ENCODE results near the gene FAAP100.

FAAP100 gene

GRCh38 chr17:81581758-81582157 lies 29.6 kb upstream of the FAAP100 start:
- Histone ChIP-seq H3K27me3 (ENCODE audit: insufficient read depth, insufficient read length) (no peaks in the 10 kb centered on the region), H3K9me3 (ENCODE audit: insufficient read depth, low read length) (no peaks in the 10 kb centered on the region), H3K4me3 (ENCODE audit: insufficient read length, low read depth) (no peak overlapping the region), H3K4me1 (ENCODE audit: insufficient read depth, insufficient read length) (peaks cover 15% of the 10 kb centered on the region), H3K36me3 (ENCODE audit: insufficient read depth, insufficient read length, low read length) (peaks cover 94% of the 10 kb centered on the region), H3K9ac (ENCODE audit: insufficient read length, low read depth) (no peak overlapping the region)
- no peak for DNase-seq (ENCODE audit: low read depth, low spot score)
- TF ChIP-seq YY1 (IDR thresholded peaks at IDR 0.05; ENCODE audit: insufficient read depth, insufficient read length) (no peak), SUZ12 (IDR thresholded peaks at IDR 0.05; ENCODE audit: extremely low read depth, insufficient read depth, insufficient read length) (no peak), ZNF274 (IDR thresholded peaks at IDR 0.05; ENCODE audit: low read depth, low read length) (no peak)

- no peak for DNase-seq (ENCODE audit: low read depth, low spot score)
- H3K36me3 ChIP-seq (ENCODE audit: insufficient read depth, insufficient read length, low read length): peaks cover 94% of the 10 kb centered on the region
- H3K4me3 ChIP-seq (ENCODE audit: insufficient read length, low read depth): no peak overlapping the region
- TF ChIP-seq SUZ12 (IDR thresholded peaks at IDR 0.05; ENCODE audit: extremely low read depth, insufficient read depth, insufficient read length) (no peak), YY1 (IDR thresholded peaks at IDR 0.05; ENCODE audit: insufficient read depth, insufficient read length) (no peak), ZNF274 (IDR thresholded peaks at IDR 0.05; ENCODE audit: low read depth, low read length) (no peak)
- peaks cover 15% of the 10 kb centered on the region for H3K4me1 ChIP-seq (ENCODE audit: insufficient read depth, insufficient read length)
- H3K9ac ChIP-seq (ENCODE audit: insufficient read length, low read depth): peak overlapping the region; percentile 27
- H3K9me3 ChIP-seq (ENCODE audit: insufficient read depth, low read length): no peaks in the 10 kb centered on the region
- no peaks in the 10 kb centered on the region for H3K27me3 ChIP-seq (ENCODE audit: insufficient read depth, insufficient read length)
These were observed 28.3 kb upstream of the FAAP100 start for GRCh38 chr17:81580481-81580880.

GRCh38 chr17:81579821-81580321 lies 27.7 kb upstream of the FAAP100 start:
- Histone ChIP-seq H3K4me1 (ENCODE audit: insufficient read depth, insufficient read length) (peaks cover 15% of the 10 kb centered on the region), H3K9ac (ENCODE audit: insufficient read length, low read depth) (peak overlapping the region; percentile 23), H3K4me3 (ENCODE audit: insufficient read length, low read depth) (no peak overlapping the region), H3K9me3 (ENCODE audit: insufficient read depth, low read length) (no peaks in the 10 kb centered on the region), H3K27me3 (ENCODE audit: insufficient read depth, insufficient read length) (no peaks in the 10 kb centered on the region), H3K36me3 (ENCODE audit: insufficient read depth, insufficient read length, low read length) (peaks cover 94% of the 10 kb centered on the region)
- no peak for DNase-seq (ENCODE audit: low read depth, low spot score)
- TF ChIP-seq SUZ12 (IDR thresholded peaks at IDR 0.05; ENCODE audit: extremely low read depth, insufficient read depth, insufficient read length) (no peak), YY1 (IDR thresholded peaks at IDR 0.05; ENCODE audit: insufficient read depth, insufficient read length) (no peak), ZNF274 (IDR thresholded peaks at IDR 0.05; ENCODE audit: low read depth, low read length) (no peak)

GRCh38 chr17:81579298-81579697 lies 27.1 kb upstream of the FAAP100 start:
- DNase-seq (ENCODE audit: low read depth, low spot score): no peak
- H3K4me1 ChIP-seq (ENCODE audit: insufficient read depth, insufficient read length): peaks cover 15% of the 10 kb centered on the region
- no peak for TF ChIP-seq ZNF274 (IDR thresholded peaks at IDR 0.05; ENCODE audit: low read depth, low read length)
- no peak for TF ChIP-seq YY1 (IDR thresholded peaks at IDR 0.05; ENCODE audit: insufficient read depth, insufficient read length)
- TF ChIP-seq SUZ12 (IDR thresholded peaks at IDR 0.05; ENCODE audit: extremely low read depth, insufficient read depth, insufficient read length): no peak
- H3K9ac ChIP-seq (ENCODE audit: insufficient read length, low read depth): no peak overlapping the region
- H3K36me3 ChIP-seq (ENCODE audit: insufficient read depth, insufficient read length, low read length): peaks cover 94% of the 10 kb centered on the region
- H3K4me3 ChIP-seq (ENCODE audit: insufficient read length, low read depth): no peak overlapping the region
- no peaks in the 10 kb centered on the region for H3K9me3 ChIP-seq (ENCODE audit: insufficient read depth, low read length)
- H3K27me3 ChIP-seq (ENCODE audit: insufficient read depth, insufficient read length): no peaks in the 10 kb centered on the region

- no peak overlapping the region for H3K9ac ChIP-seq (ENCODE audit: insufficient read length, low read depth)
- no peaks in the 10 kb centered on the region for H3K9me3 ChIP-seq (ENCODE audit: insufficient read depth, low read length)
- TF ChIP-seq ZNF274 (IDR thresholded peaks at IDR 0.05; ENCODE audit: low read depth, low read length) (no peak), SUZ12 (IDR thresholded peaks at IDR 0.05; ENCODE audit: extremely low read depth, insufficient read depth, insufficient read length) (no peak), YY1 (IDR thresholded peaks at IDR 0.05; ENCODE audit: insufficient read depth, insufficient read length) (no peak)
- H3K4me3 ChIP-seq (ENCODE audit: insufficient read length, low read depth): no peak overlapping the region
- no peaks in the 10 kb centered on the region for H3K27me3 ChIP-seq (ENCODE audit: insufficient read depth, insufficient read length)
- peaks cover 94% of the 10 kb centered on the region for H3K36me3 ChIP-seq (ENCODE audit: insufficient read depth, insufficient read length, low read length)
- DNase-seq (ENCODE audit: low read depth, low spot score): no peak
- H3K4me1 ChIP-seq (ENCODE audit: insufficient read depth, insufficient read length): peaks cover 15% of the 10 kb centered on the region
These were observed 26.5 kb upstream of the FAAP100 start for GRCh38 chr17:81578561-81579225.

GRCh38 chr17:81578038-81578441 lies 25.9 kb upstream of the FAAP100 start:
- no peak for DNase-seq (ENCODE audit: low read depth, low spot score)
- Histone ChIP-seq H3K4me1 (ENCODE audit: insufficient read depth, insufficient read length) (peaks cover 15% of the 10 kb centered on the region), H3K36me3 (ENCODE audit: insufficient read depth, insufficient read length, low read length) (peaks cover 94% of the 10 kb centered on the region), H3K9me3 (ENCODE audit: insufficient read depth, low read length) (no peaks in the 10 kb centered on the region), H3K4me3 (ENCODE audit: insufficient read length, low read depth) (no peak overlapping the region), H3K9ac (ENCODE audit: insufficient read length, low read depth) (no peak overlapping the region), H3K27me3 (ENCODE audit: insufficient read depth, insufficient read length) (no peaks in the 10 kb centered on the region)
- no peak for TF ChIP-seq ZNF274 (IDR thresholded peaks at IDR 0.05; ENCODE audit: low read depth, low read length)
- no peak for TF ChIP-seq SUZ12 (IDR thresholded peaks at IDR 0.05; ENCODE audit: extremely low read depth, insufficient read depth, insufficient read length)
- TF ChIP-seq YY1 (IDR thresholded peaks at IDR 0.05; ENCODE audit: insufficient read depth, insufficient read length): no peak

GRCh38 chr17:81577278-81578000 lies 25.3 kb upstream of the FAAP100 start:
- Histone ChIP-seq H3K4me1 (ENCODE audit: insufficient read depth, insufficient read length) (peaks cover 15% of the 10 kb centered on the region), H3K4me3 (ENCODE audit: insufficient read length, low read depth) (no peak overlapping the region), H3K27me3 (ENCODE audit: insufficient read depth, insufficient read length) (no peaks in the 10 kb centered on the region), H3K9me3 (ENCODE audit: insufficient read depth, low read length) (no peaks in the 10 kb centered on the region), H3K9ac (ENCODE audit: insufficient read length, low read depth) (no peak overlapping the region), H3K36me3 (ENCODE audit: insufficient read depth, insufficient read length, low read length) (peaks cover 94% of the 10 kb centered on the region)
- no peak for DNase-seq (ENCODE audit: low read depth, low spot score)
- no peak for TF ChIP-seq ZNF274 (IDR thresholded peaks at IDR 0.05; ENCODE audit: low read depth, low read length)
- no peak for TF ChIP-seq YY1 (IDR thresholded peaks at IDR 0.05; ENCODE audit: insufficient read depth, insufficient read length)
- no peak for TF ChIP-seq SUZ12 (IDR thresholded peaks at IDR 0.05; ENCODE audit: extremely low read depth, insufficient read depth, insufficient read length)
